ENCODE data around the gene RAD51B.

GRCh38 chr14:67950386-67950785 is 130.8 kb downstream of the RAD51B start:
- TF ChIP-seq CTCF (IDR thresholded peaks at IDR 0.05; ENCODE audit: insufficient read depth, low read length) (no peak), POLR2AphosphoS5 (IDR thresholded peaks at IDR 0.05; ENCODE audit: low read depth) (no peak), SPI1 (IDR thresholded peaks at IDR 0.05; ENCODE audit: borderline replicate concordance, low read depth) (no peak), GABPA (IDR thresholded peaks at IDR 0.05; ENCODE audit: low read depth) (no peak), REST (IDR thresholded peaks at IDR 0.05; ENCODE audit: insufficient replicate concordance, low read depth) (no peak)

Data from HL-60 (cell line).